Omental fat pad (tissue), 4 donors: ENCODE results near the gene ATP7B. TPM values are rescaled to one million over a fixed set of nuclear protein-coding genes. Genes with fewer than 3 reads are reported as not detected.

Experiments
- ATAC-seq: fragments of 150-250 bp; one replicate; pipeline ENCODE4 v1.9.1; 2016; ENCODE audit warnings: mild to moderate bottlenecking, moderate library complexity; ENCODE audit not compliant: low FRiP score
- DNase-seq: peaks from one replicate; pipeline ENCODE4 v3.0.0-alpha.2; 2019; ENCODE audit warnings: low spot score
- total RNA-seq, 4 donors: library from RNA; depleted of rRNA; stranded (reverse); fragments of >200 nt; gene quantifications; one replicate each; pipeline ENCODE4 v1.1.0, GENCODE V29; 2016
- TF ChIP-seq, protein P1 (sequence below), 3 donors: fragments of 450-650 bp; IDR thresholded peaks; one replicate each; pipeline ENCODE4 v1.5.1; 2016 to 2017; ENCODE audit warnings: antibody characterized with exemption in 3 of 3, mild to moderate bottlenecking in 3 of 3, moderate library complexity in 2 of 3

ATP7B gene
- total RNA-seq, 4 donors from 2014 or later: 5.2 to 29.2 (median 10.9) TPM

DNA sequence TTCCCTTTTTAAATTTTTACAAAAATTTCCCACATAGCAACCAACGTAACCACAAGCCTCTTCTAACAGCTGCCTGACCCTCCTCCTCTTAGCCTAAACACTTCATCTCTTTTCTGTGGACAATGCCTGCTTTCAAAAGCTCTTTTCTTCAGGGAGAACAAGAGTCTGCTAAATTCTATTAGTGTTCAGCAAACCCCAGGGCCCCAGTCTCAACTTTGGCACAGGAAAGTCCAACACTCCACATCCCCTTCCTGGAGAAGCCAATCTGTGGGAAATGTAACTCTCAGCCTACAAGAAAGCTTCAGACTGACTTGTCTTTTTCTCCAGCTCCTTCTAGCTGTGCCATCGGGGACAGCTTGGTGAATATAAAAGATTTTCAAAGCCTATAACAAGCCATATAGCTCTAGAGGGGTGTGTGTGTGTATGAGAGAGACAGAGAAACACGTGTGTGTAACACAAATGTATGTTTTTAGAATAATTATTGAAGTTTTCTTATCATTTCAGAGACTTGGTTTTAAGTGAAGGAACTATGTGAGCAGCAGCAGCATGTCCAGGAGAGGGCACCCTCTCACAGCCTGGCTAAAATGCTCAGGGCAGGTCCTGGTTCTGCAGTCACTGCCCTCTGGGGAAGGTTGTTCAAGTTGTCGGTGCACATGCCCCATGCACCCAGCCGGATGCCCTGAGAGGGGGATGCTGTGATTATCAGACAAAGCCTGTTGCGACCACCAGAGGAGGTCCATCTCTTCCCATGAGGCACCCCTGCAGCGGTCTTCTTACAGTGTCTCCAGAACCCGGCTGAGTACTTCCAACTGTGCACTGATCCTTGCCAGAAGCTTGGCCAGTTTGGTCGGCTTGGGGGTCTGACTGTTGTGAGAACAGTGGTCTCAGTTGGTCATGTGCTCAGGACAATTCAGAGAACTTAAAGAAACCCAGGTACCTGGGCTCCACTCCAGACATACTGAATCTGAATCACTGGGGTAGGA, 115.1 kb downstream of the ATP7B start:
- DNase-seq (no peak), ATAC-seq (peak; percentile 69)
- TF ChIP-seq, protein P1, sequence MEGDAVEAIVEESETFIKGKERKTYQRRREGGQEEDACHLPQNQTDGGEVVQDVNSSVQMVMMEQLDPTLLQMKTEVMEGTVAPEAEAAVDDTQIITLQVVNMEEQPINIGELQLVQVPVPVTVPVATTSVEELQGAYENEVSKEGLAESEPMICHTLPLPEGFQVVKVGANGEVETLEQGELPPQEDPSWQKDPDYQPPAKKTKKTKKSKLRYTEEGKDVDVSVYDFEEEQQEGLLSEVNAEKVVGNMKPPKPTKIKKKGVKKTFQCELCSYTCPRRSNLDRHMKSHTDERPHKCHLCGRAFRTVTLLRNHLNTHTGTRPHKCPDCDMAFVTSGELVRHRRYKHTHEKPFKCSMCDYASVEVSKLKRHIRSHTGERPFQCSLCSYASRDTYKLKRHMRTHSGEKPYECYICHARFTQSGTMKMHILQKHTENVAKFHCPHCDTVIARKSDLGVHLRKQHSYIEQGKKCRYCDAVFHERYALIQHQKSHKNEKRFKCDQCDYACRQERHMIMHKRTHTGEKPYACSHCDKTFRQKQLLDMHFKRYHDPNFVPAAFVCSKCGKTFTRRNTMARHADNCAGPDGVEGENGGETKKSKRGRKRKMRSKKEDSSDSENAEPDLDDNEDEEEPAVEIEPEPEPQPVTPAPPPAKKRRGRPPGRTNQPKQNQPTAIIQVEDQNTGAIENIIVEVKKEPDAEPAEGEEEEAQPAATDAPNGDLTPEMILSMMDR (IDR thresholded peaks at IDR 0.05): no peak

DNA sequence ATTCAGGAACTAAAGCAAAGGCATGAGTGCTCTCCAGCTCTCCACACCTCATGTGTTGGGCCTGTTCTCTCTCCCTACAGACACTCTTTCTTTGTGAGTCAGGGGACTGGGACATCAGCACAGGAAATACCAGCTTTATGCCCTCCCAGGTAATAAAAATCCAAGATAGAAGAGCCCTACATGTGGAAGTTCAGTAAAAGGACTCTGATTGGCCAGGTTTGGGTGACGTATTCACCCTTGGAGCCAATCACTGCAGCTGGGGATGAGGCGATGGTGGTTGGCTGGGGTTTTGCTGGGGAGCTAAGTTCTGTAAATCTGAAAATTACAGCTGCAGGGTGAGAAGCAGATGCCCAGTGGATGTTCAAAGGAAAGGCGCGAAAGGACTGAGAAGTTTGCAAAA, 117.0 kb downstream of the ATP7B start:
- DNase-seq: no peak
- ATAC-seq: no peak
- TF ChIP-seq, protein P1 (IDR thresholded peaks at IDR 0.05): no peak

DNA sequence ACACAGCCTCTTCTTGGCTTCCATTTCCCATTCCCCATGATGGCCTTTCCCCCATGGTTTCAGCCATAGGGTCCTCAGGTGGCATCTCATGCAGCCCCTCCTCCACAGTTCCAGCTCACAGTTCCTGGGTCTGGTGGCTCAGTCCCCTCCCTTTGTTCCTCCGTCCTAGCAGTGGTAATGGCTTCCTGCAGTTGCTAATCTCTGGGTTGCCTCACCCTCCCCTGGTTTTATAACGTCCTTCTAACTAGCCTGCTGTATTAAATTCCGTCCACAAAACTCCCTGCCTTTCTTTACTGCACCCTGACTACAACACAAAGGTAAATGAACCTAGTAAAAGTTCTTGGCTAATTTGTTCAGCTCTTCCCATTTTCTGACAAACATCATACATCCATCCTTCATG, 118.6 kb downstream of the ATP7B start:
- ATAC-seq (no peak), DNase-seq (no peak)
- TF ChIP-seq, protein P1 (IDR thresholded peaks at IDR 0.05): no peak

DNA sequence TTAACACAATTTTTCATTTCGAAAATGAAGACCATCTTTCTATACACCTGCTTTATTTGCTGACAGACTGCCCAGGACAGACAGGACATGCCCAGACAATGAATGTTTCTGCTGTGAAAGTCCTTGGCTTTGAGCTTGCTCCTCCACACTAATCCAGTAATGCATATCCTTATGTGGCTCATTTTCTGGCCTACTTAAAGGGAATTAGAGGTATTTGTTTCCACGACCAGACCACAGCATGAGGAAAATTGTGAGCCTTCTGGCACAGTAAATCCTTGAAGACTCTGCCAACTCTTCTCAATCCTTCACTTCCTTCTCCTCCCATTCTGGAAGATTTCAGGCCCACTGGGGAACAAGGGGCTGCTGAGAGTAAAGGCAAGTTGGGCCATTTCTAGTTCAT, 123.8 kb downstream of the ATP7B start:
- TF ChIP-seq, protein P1 (IDR thresholded peaks at IDR 0.05): no peak
- DNase-seq: no peak
- ATAC-seq: no peak

DNA sequence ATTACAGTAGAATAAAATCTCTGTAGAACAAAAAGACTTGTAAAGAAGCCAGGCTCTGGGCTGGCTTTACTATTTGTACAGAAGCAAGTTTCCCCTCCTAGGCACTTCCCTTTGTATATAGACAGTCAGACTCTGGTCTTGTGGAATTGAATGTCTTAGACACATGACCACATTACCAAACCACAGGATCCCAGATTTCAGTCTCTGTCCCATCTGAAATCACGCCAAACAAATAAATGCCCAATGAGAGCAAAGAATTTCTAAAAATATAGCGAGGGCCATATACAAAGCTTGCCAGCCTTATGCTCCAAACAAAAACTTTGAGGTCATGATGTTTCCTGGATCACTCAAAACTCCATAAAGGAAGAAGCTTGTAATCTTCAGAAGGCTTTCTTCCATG, 125.6 kb downstream of the ATP7B start:
- DNase-seq: no peak
- no peak for ATAC-seq
- TF ChIP-seq, protein P1 (IDR thresholded peaks at IDR 0.05): no peak

DNA sequence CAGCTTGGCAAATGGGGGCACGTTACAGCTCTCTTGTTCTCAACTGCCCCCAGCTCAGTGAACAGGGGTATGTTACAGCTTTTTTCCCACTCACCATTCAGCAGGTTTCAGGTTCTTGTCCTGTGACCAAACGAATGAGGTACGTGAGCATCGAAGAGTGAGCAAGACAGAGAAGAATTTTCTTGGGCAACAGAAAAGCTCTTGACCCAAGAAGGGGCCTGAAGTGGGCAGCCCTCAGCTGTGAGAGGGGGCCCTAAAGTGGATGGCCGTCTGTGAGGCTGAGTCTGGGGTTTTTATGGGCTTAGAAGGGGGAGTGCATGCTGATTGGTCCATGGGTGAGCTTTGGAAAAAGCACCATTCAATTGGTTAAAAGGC, 128.0 kb downstream of the ATP7B start:
- no peak for ATAC-seq
- TF ChIP-seq, protein P1 (IDR thresholded peaks at IDR 0.05): no peak
- no peak for DNase-seq

Other genes with a start within 250 kb of the ATP7B start
- gene DHRS12, start 207.3 kb downstream of the ATP7B start, total RNA-seq: 10 to 100 TPM; 11.8 to 22.2 (median 17.4) TPM
- under 1 TPM in 3 of 4 donors, not detected in 1; 0.13 to 0.74 (median 0.16) TPM for gene TMEM272, start 166.3 kb downstream of the ATP7B start, total RNA-seq
- not detected for gene CCDC70, start 149.5 kb downstream of the ATP7B start, total RNA-seq
- gene ALG11, start 948 bp upstream of the ATP7B start, total RNA-seq: 10 to 100 TPM; 17.5 to 27.7 (median 25.4) TPM
- 10 to 100 TPM; 13.7 to 22.5 (median 14.8) TPM for gene UTP14C, start 13.2 kb upstream of the ATP7B start, total RNA-seq
- 1 to 10 TPM in 1 of 4 donors, under 1 TPM in 3; 0.32 to 2.5 (median 0.52) TPM for gene NEK5, start 117.6 kb upstream of the ATP7B start, total RNA-seq
- 10 to 100 TPM in 2 of 4 donors, 1 to 10 TPM in 2; 7.5 to 25.1 (median 10.8) TPM for gene NEK3, start 148.1 kb upstream of the ATP7B start, total RNA-seq